GM12873 (cell line): ENCODE results near the gene E2F1.

ENCODE experiments used
- CTCF ChIP-seq: IDR thresholded peaks from 2 replicates; pipeline ENCODE4 v1.5.1; 2012; ENCODE audit warnings: low read depth, mild to moderate bottlenecking, moderate library complexity, low read length, control low read depth; ENCODE audit not compliant: insufficient read depth; ENCODE audit errors: missing control alignments

Gene E2F1

DNA sequence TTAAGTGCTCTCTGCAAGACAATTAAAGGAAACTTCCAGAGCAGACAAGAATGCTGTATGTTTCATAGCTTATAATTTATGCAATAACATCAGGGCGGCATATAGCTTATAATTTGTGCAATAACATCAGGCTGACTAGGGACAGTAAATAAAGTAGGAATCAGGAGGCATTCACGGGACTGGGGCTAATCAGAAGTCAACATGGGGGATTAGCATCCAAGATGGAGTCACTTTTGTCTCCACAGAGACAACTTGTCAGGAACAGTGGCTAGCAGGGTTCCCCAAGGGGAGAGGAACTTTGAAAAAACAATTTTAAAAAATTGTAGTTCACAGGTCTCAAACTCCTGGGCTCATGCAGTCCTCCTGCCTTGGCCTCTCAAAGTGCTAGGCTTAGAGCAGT is 42.3 kb upstream of the E2F1 start:
- no peak for TF ChIP-seq CTCF

GRCh38 chr20:33727806-33728205 is 41.6 kb upstream of the E2F1 start:
- TF ChIP-seq CTCF: no peak

- no peak for TF ChIP-seq CTCF
Observed at GRCh38 chr20:33727115-33727479, 40.9 kb upstream of the E2F1 start.

DNA sequence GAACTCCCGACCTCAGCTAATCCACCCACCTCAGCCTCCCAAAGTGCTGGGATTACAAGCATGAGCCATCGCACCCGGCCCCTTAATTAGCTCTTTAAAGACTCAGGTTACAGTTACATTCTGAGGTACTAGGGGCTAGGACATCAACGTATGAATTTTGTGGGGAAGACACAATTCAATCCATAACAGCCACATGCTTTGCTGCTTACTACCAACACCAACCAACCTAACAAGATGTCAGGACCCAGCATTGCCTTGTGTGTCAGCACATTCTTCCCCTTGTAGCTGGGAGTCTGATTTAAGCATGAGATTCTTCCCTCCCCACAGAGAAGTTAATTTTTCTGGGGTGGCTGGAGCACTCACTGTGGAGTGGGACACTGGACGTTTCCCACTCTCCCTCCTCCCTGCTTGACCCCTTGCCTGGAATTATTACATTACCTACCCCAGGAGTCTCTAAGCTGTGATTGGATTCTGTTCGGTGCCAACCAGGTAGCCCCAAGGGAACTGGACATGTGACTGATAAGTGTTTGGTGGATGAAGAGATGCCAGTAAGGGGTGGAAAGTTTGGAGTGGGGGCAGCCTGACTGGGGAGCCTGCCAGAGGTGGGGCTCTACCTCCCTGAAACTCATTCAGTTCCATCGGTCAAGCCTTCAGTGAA is 39.6 kb upstream of the E2F1 start:
- no peak for TF ChIP-seq CTCF

- no peak for TF ChIP-seq CTCF
Observed at GRCh38 chr20:33724439-33725094, 38.4 kb upstream of the E2F1 start.

DNA sequence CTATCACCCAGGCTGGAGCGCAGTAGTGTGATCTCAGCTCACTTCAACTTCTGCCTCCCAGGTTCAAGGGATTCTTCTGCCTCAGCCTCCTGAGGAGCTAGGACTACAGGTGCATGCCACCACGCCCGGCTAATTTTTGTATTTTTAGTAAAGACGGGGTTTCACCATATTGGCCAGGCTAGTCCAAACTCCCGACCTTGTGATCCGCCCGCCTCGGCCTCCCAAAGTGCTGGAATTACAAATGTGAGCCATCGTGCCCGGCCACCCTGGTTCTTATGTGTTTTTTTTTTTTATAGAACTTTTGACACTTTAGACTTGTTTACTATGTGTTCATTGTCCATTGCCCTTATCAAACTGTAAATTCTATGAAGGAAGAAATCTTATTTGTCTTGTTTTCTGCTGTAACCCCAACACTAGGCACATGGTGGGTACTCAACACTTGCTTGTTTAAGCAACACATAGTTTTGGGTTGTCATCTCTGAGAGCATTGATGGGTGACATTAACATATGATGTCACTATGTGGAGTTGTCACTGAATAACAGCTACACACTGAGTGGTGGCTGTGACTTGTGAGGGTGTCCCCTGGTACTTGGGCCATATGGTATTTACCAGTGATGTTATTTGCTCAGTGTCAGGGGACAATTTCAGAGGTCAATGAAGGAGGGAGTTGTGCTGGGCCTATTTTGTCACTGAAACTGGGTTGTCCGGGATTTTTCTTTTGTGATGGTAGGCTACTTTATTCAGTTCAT is 35.4 kb upstream of the E2F1 start:
- no peak for TF ChIP-seq CTCF

- no peak for TF ChIP-seq CTCF
Observed at GRCh38 chr20:33719989-33720709, 34.0 kb upstream of the E2F1 start, which contains the start of gene PXMP4. PXMP4 (minus strand) TSS chr20:33720310; CDS start chr20:33720207, 103 bp downstream.
